ENCODE results near the gene LKAAEAR1.

- TF ChIP-seq, protein P1, sequence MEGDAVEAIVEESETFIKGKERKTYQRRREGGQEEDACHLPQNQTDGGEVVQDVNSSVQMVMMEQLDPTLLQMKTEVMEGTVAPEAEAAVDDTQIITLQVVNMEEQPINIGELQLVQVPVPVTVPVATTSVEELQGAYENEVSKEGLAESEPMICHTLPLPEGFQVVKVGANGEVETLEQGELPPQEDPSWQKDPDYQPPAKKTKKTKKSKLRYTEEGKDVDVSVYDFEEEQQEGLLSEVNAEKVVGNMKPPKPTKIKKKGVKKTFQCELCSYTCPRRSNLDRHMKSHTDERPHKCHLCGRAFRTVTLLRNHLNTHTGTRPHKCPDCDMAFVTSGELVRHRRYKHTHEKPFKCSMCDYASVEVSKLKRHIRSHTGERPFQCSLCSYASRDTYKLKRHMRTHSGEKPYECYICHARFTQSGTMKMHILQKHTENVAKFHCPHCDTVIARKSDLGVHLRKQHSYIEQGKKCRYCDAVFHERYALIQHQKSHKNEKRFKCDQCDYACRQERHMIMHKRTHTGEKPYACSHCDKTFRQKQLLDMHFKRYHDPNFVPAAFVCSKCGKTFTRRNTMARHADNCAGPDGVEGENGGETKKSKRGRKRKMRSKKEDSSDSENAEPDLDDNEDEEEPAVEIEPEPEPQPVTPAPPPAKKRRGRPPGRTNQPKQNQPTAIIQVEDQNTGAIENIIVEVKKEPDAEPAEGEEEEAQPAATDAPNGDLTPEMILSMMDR (IDR thresholded peaks at IDR 0.05): no peak
- no peak for TF ChIP-seq POLR2A (IDR thresholded peaks at IDR 0.05)
These were observed 6.7 kb downstream of the LKAAEAR1 start for GRCh38 chr20:64077541-64077875.

Measured in body of pancreas (tissue), 4 donors.